ENCODE results near the gene SCUBE1.

- no peak for TF ChIP-seq CTCF (IDR thresholded peaks at IDR 0.05)
- TF ChIP-seq TCF7L2 (IDR thresholded peaks at IDR 0.05; ENCODE audit: low read depth, low read length) = no peak
- no peak for TF ChIP-seq SIN3A (IDR thresholded peaks at IDR 0.05; ENCODE audit: borderline replicate concordance, insufficient read depth, low read depth, low read length)
- TF ChIP-seq REST (IDR thresholded peaks at IDR 0.05; ENCODE audit: insufficient read depth in 1 of 2, low read depth in 2 of 2, low read length in 1 of 2) = no peak
These were observed 32.8 kb upstream of the SCUBE1 start for GRCh38 chr22:43375951-43376455.
